Liver (tissue), 9 donors: ENCODE data around the gene ENO4. TPM values are rescaled to one million over a fixed set of nuclear protein-coding genes. Genes with fewer than 3 reads are reported as not detected.

Source experiments
- DNase-seq: peaks from one replicate; pipeline ENCODE4 v3.0.0-alpha.2; 2017; ENCODE audit warnings: low spot score
- H3K27ac ChIP-seq, 2 donors: one replicate each; pipeline ENCODE4 v1.7.0; 2013; ENCODE audit warnings: inconsistent platforms in 2 of 2, low read length in 2 of 2, control low read depth in 1 of 2, low read depth in 1 of 2, mild to moderate bottlenecking in 1 of 2
- H3K27me3 ChIP-seq, 4 donors: one replicate each; pipeline versions ENCODE4 v1.6.1 to v1.7.0; 2013; ENCODE audit warnings: low read length in 3 of 4, inconsistent platforms in 1 of 4, mild to moderate bottlenecking in 1 of 4, moderate library complexity in 1 of 4; ENCODE audit not compliant: control insufficient read depth in 4 of 4, insufficient read depth in 4 of 4
- H3K36me3 ChIP-seq, 4 donors: one replicate each; pipeline versions ENCODE4 v1.6.1 to v1.7.0; 2013; ENCODE audit warnings: low read length in 3 of 4, mild to moderate bottlenecking in 3 of 4, low read depth in 1 of 4, moderate library complexity in 1 of 4; ENCODE audit not compliant: control insufficient read depth in 4 of 4, insufficient read depth in 3 of 4
- H3K4me1 ChIP-seq, 4 donors: one replicate each; pipeline versions ENCODE4 v1.6.1 to v1.7.0; 2013; ENCODE audit warnings: low read length in 3 of 4, mild to moderate bottlenecking in 3 of 4, moderate library complexity in 1 of 4; ENCODE audit not compliant: control insufficient read depth in 4 of 4, insufficient read depth in 4 of 4
- H3K4me3 ChIP-seq, 3 donors: one replicate each; pipeline versions ENCODE4 v1.6.1 to v1.7.0; 2013; ENCODE audit warnings: low read length in 3 of 3, control low read depth in 1 of 3, low read depth in 1 of 3, mild to moderate bottlenecking in 1 of 3
- H3K9ac ChIP-seq, 2 donors: one replicate each; pipeline ENCODE4 v1.7.0; 2013; ENCODE audit warnings: low read length in 2 of 2, mild to moderate bottlenecking in 2 of 2, moderate library complexity in 2 of 2, control low read depth in 1 of 2, low read depth in 1 of 2
- H3K9me3 ChIP-seq, 4 donors: one replicate each; pipeline versions ENCODE4 v1.6.1 to v1.7.0; 2013; ENCODE audit warnings: low read length in 3 of 4; ENCODE audit not compliant: control insufficient read depth in 4 of 4
- EGR1 ChIP-seq, 2 donors: IDR thresholded peaks; 2 replicates each; pipeline ENCODE4 v1.6.1; 2016 to 2018; ENCODE audit warnings: antibody characterized with exemption in 2 of 2, low read depth in 2 of 2
- FOXA1 ChIP-seq: IDR thresholded peaks from 2 replicates; pipeline ENCODE4 v1.6.1; 2016; ENCODE audit warnings: antibody characterized with exemption
- FOXA2 ChIP-seq: IDR thresholded peaks from 2 replicates; pipeline ENCODE4 v1.6.1; 2016; ENCODE audit warnings: antibody characterized with exemption
- HNF4A ChIP-seq, 2 donors: conservative IDR thresholded peaks; 2 replicates each; pipeline ENCODE4 v1.6.1; 2016; ENCODE audit warnings: antibody characterized with exemption in 2 of 2, mild to moderate bottlenecking in 2 of 2
- HNF4G ChIP-seq: IDR thresholded peaks from 2 replicates; pipeline ENCODE4 v1.6.1; 2016; ENCODE audit warnings: antibody characterized with exemption
- JUND ChIP-seq, 2 donors: IDR thresholded peaks; 2 replicates each; pipeline ENCODE4 v1.6.1; 2016; ENCODE audit warnings: antibody characterized with exemption in 2 of 2
- NR2F2 ChIP-seq: IDR thresholded peaks from 2 replicates; pipeline ENCODE4 v1.6.1; 2016; ENCODE audit warnings: antibody characterized with exemption
- RAD21 ChIP-seq, 2 donors: IDR thresholded peaks; 2 replicates each; pipeline ENCODE4 v1.6.1; 2016; ENCODE audit warnings: antibody characterized with exemption in 2 of 2, mild to moderate bottlenecking in 2 of 2
- RXRA ChIP-seq, 2 donors: IDR thresholded peaks; 2 replicates each; pipeline ENCODE4 v1.6.1; 2017 to 2018; ENCODE audit warnings: antibody characterized with exemption in 2 of 2, mild to moderate bottlenecking in 1 of 2
- SP1 ChIP-seq: IDR thresholded peaks from 2 replicates; pipeline ENCODE4 v1.6.1; 2018; ENCODE audit warnings: antibody characterized with exemption, mild to moderate bottlenecking
- TAF1 ChIP-seq: conservative IDR thresholded peaks from 2 replicates; pipeline ENCODE4 v1.6.1; 2016; ENCODE audit warnings: antibody characterized with exemption, mild to moderate bottlenecking
- YY1 ChIP-seq: IDR thresholded peaks from 2 replicates; pipeline ENCODE4 v1.6.1; 2016; ENCODE audit warnings: antibody characterized with exemption, mild to moderate bottlenecking
- WGBS: extraction: QIAGEN DNeasy Blood & Tissue Kit; methylation state at CpG from one replicate; pipeline ENCODE4 v1.1.7; 2013; 5-methylcytosine and 5-hydroxymethylcytosine counted together
- polyA plus RNA-seq, 2 donors: library from polyadenylated mRNA; stranded (reverse) in 1 of 2; unstranded in 1 of 2; fragments of 200-250 nt in 1 of 2; fragments of >200 nt in 1 of 2; fragmentation: Nextera tagmentation in 1 of 2; extraction: Ambion mirVana in 1 of 2; gene quantifications; one replicate each; pipeline versions ENCODE4 v1.2.1 to v1.2.3, GENCODE V29; 2013 to 2015
- total RNA-seq, 2 donors: library from RNA; depleted of rRNA; stranded (reverse); fragments of >200 nt; gene quantifications; one replicate each; pipeline ENCODE4 v1.2.3, GENCODE V29; 2014
- TF ChIP-seq, protein P1 (sequence below): IDR thresholded peaks from 2 replicates; pipeline ENCODE4 v1.6.1; 2016; ENCODE audit warnings: antibody characterized with exemption
- TF ChIP-seq, protein P2 (sequence below): IDR thresholded peaks from 2 replicates; pipeline ENCODE4 v1.6.1; 2016; ENCODE audit warnings: antibody characterized with exemption, mild to moderate bottlenecking
- TF ChIP-seq, protein P3 (sequence below): IDR thresholded peaks from 2 replicates; pipeline ENCODE4 v1.6.1; 2016; ENCODE audit warnings: antibody characterized with exemption
- TF ChIP-seq, protein P4 (sequence below): IDR thresholded peaks from 2 replicates; pipeline ENCODE4 v1.6.1; 2016; ENCODE audit warnings: antibody characterized with exemption
- TF ChIP-seq, protein P5 (sequence below): fragments of 150-350 bp; IDR thresholded peaks from 2 replicates; pipeline ENCODE4 v1.5.1; 2017; ENCODE audit warnings: improper control_type of control experiment, low read depth, low read length; ENCODE audit not compliant: missing input control
- donor health status: healthy.
- donor health status: healthy.
- donor health status: healthy.
- donor health status: healthy.
- donor health status: healthy.

ENO4 gene
- total and polyA plus RNA-seq, 4 donors, result 0.03 to 0.19 (median 0.10) TPM

DNA sequence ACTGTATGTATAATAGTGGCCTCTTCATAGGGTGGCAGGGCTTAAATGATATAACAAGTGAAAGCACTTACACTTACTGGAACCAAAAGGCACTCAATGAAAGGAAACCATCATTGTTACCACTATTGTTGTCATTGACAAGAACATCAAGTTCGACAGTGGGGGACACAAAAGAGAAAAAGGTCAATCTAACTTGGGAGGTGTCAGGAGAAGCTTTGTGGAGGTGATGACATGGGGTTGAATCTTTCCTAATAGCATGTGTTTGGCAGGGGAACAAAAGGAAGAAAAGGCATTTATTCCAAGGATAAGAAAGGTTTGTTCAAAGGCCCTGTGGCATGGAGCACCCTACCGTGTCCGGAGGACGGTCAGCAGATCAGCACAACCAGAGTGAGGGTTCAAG is 18.2 kb upstream of the ENO4 start:
- no peak for DNase-seq
- no peaks in the 10 kb centered on the region for H3K4me1 ChIP-seq
- no peak overlapping the region for H3K9ac ChIP-seq
- 93% methylated on average over 4 of the region's 4 CpGs for WGBS
- peaks cover 0 to 2% (median 0%) of the 10 kb centered on the region in 4 donors for H3K36me3 ChIP-seq
- no peak overlapping the region for H3K27ac ChIP-seq
- TF ChIP-seq HNF4A (conservative IDR thresholded peaks at IDR 0.05) (no peak), YY1 (no peak), HNF4G (no peak), FOXA1 (no peak), RXRA (IDR thresholded peaks at IDR 0.05) (no peak), EGR1 (IDR thresholded peaks at IDR 0.05; ENCODE audit: low read depth in 2 of 2) (no peak)
- TF ChIP-seq, protein P1, sequence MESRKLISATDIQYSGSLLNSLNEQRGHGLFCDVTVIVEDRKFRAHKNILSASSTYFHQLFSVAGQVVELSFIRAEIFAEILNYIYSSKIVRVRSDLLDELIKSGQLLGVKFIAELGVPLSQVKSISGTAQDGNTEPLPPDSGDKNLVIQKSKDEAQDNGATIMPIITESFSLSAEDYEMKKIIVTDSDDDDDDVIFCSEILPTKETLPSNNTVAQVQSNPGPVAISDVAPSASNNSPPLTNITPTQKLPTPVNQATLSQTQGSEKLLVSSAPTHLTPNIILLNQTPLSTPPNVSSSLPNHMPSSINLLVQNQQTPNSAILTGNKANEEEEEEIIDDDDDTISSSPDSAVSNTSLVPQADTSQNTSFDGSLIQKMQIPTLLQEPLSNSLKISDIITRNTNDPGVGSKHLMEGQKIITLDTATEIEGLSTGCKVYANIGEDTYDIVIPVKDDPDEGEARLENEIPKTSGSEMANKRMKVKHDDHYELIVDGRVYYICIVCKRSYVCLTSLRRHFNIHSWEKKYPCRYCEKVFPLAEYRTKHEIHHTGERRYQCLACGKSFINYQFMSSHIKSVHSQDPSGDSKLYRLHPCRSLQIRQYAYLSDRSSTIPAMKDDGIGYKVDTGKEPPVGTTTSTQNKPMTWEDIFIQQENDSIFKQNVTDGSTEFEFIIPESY, result no peak
- no peaks in the 10 kb centered on the region for H3K9me3 ChIP-seq
- no peak overlapping the region for H3K4me3 ChIP-seq
- H3K27me3 ChIP-seq, result no peaks in the 10 kb centered on the region

DNA sequence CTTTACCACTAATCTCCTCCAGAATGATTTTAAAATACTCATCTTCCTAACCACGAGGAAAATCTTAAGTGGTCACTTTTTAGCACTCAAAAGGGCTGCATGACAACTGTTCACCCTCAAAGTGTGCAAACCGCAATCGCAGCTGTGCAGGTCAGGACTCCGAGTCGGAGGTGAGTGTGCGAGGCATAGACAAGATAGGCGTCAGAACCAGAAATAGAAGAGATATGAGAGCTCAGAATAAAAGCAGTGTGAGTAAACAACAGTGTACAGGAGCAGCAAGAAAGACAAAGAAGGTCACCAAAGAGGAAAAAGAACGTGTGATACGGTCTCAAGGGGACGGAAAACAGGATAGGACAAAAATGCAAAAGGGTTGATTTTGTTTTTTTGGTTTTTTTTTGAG is 17.5 kb upstream of the ENO4 start:
- H3K27me3 ChIP-seq, result no peaks in the 10 kb centered on the region
- H3K9me3 ChIP-seq, result no peaks in the 10 kb centered on the region
- no peaks in the 10 kb centered on the region for H3K4me1 ChIP-seq
- no peak overlapping the region for H3K27ac ChIP-seq
- no peak overlapping the region for H3K4me3 ChIP-seq
- 85% methylated on average over 10 of the region's 10 CpGs for WGBS
- DNase-seq, result no peak
- TF ChIP-seq RAD21 (IDR thresholded peaks at IDR 0.05) (no peak), FOXA1 (no peak), SP1 (no peak), TAF1 (no peak), RXRA (IDR thresholded peaks at IDR 0.05) (no peak), YY1 (no peak), FOXA2 (no peak), NR2F2 (no peak), JUND (IDR thresholded peaks at IDR 0.05) (no peak), HNF4A (conservative IDR thresholded peaks at IDR 0.05) (no peak), HNF4G (no peak)
- TF ChIP-seq, protein P2, sequence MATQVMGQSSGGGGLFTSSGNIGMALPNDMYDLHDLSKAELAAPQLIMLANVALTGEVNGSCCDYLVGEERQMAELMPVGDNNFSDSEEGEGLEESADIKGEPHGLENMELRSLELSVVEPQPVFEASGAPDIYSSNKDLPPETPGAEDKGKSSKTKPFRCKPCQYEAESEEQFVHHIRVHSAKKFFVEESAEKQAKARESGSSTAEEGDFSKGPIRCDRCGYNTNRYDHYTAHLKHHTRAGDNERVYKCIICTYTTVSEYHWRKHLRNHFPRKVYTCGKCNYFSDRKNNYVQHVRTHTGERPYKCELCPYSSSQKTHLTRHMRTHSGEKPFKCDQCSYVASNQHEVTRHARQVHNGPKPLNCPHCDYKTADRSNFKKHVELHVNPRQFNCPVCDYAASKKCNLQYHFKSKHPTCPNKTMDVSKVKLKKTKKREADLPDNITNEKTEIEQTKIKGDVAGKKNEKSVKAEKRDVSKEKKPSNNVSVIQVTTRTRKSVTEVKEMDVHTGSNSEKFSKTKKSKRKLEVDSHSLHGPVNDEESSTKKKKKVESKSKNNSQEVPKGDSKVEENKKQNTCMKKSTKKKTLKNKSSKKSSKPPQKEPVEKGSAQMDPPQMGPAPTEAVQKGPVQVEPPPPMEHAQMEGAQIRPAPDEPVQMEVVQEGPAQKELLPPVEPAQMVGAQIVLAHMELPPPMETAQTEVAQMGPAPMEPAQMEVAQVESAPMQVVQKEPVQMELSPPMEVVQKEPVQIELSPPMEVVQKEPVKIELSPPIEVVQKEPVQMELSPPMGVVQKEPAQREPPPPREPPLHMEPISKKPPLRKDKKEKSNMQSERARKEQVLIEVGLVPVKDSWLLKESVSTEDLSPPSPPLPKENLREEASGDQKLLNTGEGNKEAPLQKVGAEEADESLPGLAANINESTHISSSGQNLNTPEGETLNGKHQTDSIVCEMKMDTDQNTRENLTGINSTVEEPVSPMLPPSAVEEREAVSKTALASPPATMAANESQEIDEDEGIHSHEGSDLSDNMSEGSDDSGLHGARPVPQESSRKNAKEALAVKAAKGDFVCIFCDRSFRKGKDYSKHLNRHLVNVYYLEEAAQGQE, result no peak
- TF ChIP-seq, protein P3, sequence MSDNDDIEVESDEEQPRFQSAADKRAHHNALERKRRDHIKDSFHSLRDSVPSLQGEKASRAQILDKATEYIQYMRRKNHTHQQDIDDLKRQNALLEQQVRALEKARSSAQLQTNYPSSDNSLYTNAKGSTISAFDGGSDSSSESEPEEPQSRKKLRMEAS, result no peak
- TF ChIP-seq, protein P4, sequence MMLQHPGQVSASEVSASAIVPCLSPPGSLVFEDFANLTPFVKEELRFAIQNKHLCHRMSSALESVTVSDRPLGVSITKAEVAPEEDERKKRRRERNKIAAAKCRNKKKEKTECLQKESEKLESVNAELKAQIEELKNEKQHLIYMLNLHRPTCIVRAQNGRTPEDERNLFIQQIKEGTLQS, result no peak
- TF ChIP-seq, protein P5, sequence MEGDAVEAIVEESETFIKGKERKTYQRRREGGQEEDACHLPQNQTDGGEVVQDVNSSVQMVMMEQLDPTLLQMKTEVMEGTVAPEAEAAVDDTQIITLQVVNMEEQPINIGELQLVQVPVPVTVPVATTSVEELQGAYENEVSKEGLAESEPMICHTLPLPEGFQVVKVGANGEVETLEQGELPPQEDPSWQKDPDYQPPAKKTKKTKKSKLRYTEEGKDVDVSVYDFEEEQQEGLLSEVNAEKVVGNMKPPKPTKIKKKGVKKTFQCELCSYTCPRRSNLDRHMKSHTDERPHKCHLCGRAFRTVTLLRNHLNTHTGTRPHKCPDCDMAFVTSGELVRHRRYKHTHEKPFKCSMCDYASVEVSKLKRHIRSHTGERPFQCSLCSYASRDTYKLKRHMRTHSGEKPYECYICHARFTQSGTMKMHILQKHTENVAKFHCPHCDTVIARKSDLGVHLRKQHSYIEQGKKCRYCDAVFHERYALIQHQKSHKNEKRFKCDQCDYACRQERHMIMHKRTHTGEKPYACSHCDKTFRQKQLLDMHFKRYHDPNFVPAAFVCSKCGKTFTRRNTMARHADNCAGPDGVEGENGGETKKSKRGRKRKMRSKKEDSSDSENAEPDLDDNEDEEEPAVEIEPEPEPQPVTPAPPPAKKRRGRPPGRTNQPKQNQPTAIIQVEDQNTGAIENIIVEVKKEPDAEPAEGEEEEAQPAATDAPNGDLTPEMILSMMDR, result no peak
- H3K36me3 ChIP-seq, result peaks cover 0 to 2% (median 0%) of the 10 kb centered on the region in 4 donors
- no peak overlapping the region for H3K9ac ChIP-seq
